Panc1 (cell line): ENCODE results near the gene ADA.

Source experiments
- POLR2AphosphoS5 ChIP-seq: IDR thresholded peaks from 2 replicates; pipeline ENCODE4 v1.6.1; 2012; ENCODE audit warnings: mild to moderate bottlenecking, low read depth, low read length, moderate library complexity
- REST ChIP-seq, 2 experiments: IDR thresholded peaks; 2 replicates each; pipeline ENCODE4 v1.6.1; 2011 to 2012; ENCODE audit warnings: low read depth in 2 of 2, control low read depth in 1 of 2, low read length in 1 of 2, mild to moderate bottlenecking in 1 of 2, moderate library complexity in 1 of 2; ENCODE audit not compliant: insufficient read depth in 1 of 2
- TF ChIP-seq, protein P1 (sequence below): fragments of 450-650 bp; IDR thresholded peaks from 2 replicates; pipeline ENCODE4 v1.5.1; 2017; ENCODE audit warnings: mild to moderate bottlenecking

DNA sequence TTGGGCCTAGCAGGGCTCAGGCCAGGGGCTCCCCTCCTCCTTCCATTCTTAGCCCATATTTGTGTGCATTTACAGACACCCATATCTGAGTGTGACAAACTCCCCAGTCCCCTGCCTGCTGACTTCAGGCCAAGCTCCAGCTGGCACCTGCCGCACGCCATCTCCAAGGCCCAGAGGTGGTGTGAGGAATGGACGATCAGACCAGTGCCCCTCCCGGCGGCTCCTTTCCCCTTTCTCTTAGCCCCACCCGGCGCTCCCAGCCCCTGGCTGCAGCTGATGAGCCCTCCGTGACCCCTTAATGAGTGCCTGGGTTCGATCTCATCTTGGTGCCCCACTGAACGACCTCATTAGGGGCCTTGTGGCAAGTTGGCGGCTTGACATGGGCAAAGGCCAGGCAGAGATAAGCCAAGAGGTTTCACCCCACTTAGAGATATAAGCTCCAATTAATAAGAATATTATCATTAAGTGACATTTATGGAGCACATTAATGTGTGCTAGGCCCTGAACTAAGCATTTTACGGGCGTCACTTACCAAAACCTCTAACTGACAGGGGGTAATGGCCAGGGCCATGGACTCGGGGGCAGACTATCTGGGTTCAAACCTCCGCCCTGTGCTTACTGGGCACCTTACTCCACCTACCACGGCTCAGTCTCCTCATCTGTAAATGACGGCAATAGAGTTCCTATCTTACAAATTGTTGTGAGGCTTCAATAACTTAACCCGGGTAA, 17.5 kb downstream of the ADA start:
- TF ChIP-seq, protein P1, sequence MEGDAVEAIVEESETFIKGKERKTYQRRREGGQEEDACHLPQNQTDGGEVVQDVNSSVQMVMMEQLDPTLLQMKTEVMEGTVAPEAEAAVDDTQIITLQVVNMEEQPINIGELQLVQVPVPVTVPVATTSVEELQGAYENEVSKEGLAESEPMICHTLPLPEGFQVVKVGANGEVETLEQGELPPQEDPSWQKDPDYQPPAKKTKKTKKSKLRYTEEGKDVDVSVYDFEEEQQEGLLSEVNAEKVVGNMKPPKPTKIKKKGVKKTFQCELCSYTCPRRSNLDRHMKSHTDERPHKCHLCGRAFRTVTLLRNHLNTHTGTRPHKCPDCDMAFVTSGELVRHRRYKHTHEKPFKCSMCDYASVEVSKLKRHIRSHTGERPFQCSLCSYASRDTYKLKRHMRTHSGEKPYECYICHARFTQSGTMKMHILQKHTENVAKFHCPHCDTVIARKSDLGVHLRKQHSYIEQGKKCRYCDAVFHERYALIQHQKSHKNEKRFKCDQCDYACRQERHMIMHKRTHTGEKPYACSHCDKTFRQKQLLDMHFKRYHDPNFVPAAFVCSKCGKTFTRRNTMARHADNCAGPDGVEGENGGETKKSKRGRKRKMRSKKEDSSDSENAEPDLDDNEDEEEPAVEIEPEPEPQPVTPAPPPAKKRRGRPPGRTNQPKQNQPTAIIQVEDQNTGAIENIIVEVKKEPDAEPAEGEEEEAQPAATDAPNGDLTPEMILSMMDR = no peak
- TF ChIP-seq POLR2AphosphoS5 (no peak), REST (IDR thresholded peaks at IDR 0.05; ENCODE audit: insufficient read depth in 1 of 2, low read depth in 2 of 2, low read length in 1 of 2) (no peak)
